IMR-90 (cell line): Measurements from ENCODE around the gene TOPORS. TPM values are rescaled to one million over a fixed set of nuclear protein-coding genes. Genes with fewer than 3 reads are reported as not detected.

ENCODE experiments used
- ATAC-seq: fragments of 200-7000 bp; cut with Tn5 transposase; 2 replicates; pipeline ENCODE4 v1.9.1; 2020; ENCODE audit warnings: low read depth, mild to moderate bottlenecking, moderate library complexity
- BruUV-seq: library from RNA; stranded (reverse); fragments of 400-500 nt; replicated peaks from 2 replicates; lab custom pipeline; 2021; lab: Mats Ljungman, UMichigan
- CTCF ChIA-PET: fragments of 300-600 bp; formaldehyde crosslinking; extraction: SDS; loops from one replicate; lab custom pipeline; 2021; ENCODE audit warnings: antibody characterized with exemption; lab: Yijun Ruan, JAX
- POLR2A ChIA-PET: fragments of 300-600 bp; sonication (Branson Sonifier 250); formaldehyde crosslinking; loops from one replicate; lab custom pipeline; 2022; ENCODE audit warnings: antibody characterized with exemption; ENCODE audit not compliant: unreplicated experiment; lab: Charles Lee
- DNase-seq: peaks from one replicate; pipeline ENCODE4 v3.0.0; 2013
- H2AFZ ChIP-seq: replicated peaks from 2 replicates; pipeline ENCODE3; 2013; ENCODE audit warnings: low read length, mild to moderate bottlenecking; ENCODE audit not compliant: poor library complexity
- H2AK5ac ChIP-seq: 2 replicates; pipeline ENCODE4 v1.6.1; 2013; ENCODE audit warnings: low read depth, low read length, inconsistent platforms
- H2AK9ac ChIP-seq: replicated peaks from 2 replicates; pipeline ENCODE3; 2013; ENCODE audit warnings: mild to moderate bottlenecking, low read depth, low read length, moderate library complexity; ENCODE audit not compliant: poor library complexity
- H2BK120ac ChIP-seq: 2 replicates; pipeline ENCODE4 v1.6.1; 2013; ENCODE audit warnings: low read depth, low read length, inconsistent platforms
- H2BK15ac ChIP-seq: 3 replicates; pipeline ENCODE4 v1.6.1; 2013; ENCODE audit warnings: low read depth, low read length, inconsistent platforms
- H2BK20ac ChIP-seq: 2 replicates; pipeline ENCODE4 v1.6.1; 2013; ENCODE audit warnings: low read depth, mild to moderate bottlenecking, inconsistent platforms, low read length, moderate library complexity
- H2BK5ac ChIP-seq: 2 replicates; pipeline ENCODE4 v1.6.1; 2013; ENCODE audit warnings: mild to moderate bottlenecking, low read depth, low read length, inconsistent platforms; ENCODE audit not compliant: poor library complexity, severe bottlenecking
- H3K14ac ChIP-seq: replicated peaks from 2 replicates; pipeline ENCODE4 v1.6.1; 2013; ENCODE audit warnings: low read depth, low read length, inconsistent platforms
- H3K18ac ChIP-seq: 2 replicates; pipeline ENCODE4 v1.6.1; 2013; ENCODE audit warnings: low read depth, low read length, control low read depth
- H3K23ac ChIP-seq: 2 replicates; pipeline ENCODE4 v1.6.1; 2013; ENCODE audit warnings: low read depth, low read length, inconsistent platforms
- H3K27ac ChIP-seq: 2 replicates; pipeline ENCODE4 v1.5.1; 2013; ENCODE audit warnings: mild to moderate bottlenecking, control low read depth, low read length; ENCODE audit not compliant: insufficient read depth
- H3K27me3 ChIP-seq: 2 replicates; pipeline ENCODE4 v1.6.1; 2013; ENCODE audit warnings: low read length; ENCODE audit not compliant: control insufficient read depth, insufficient read depth
- H3K36me3 ChIP-seq: 2 replicates; pipeline ENCODE4 v1.6.1; 2013; ENCODE audit warnings: low read length, mixed read lengths; ENCODE audit not compliant: control insufficient read depth, insufficient read depth
- H3K4ac ChIP-seq: 2 replicates; pipeline ENCODE4 v1.6.1; 2013; ENCODE audit warnings: low read depth, low read length, inconsistent platforms
- H3K4me1 ChIP-seq: 2 replicates; pipeline ENCODE4 v1.6.1; 2013; ENCODE audit warnings: low read length, mixed read lengths; ENCODE audit not compliant: control insufficient read depth, insufficient read depth
- H3K4me2 ChIP-seq: 2 replicates; pipeline ENCODE4 v1.6.1; 2013; ENCODE audit warnings: low read depth, mild to moderate bottlenecking, control low read depth, low read length, moderate library complexity
- H3K4me3 ChIP-seq: 2 replicates; pipeline ENCODE4 v1.5.1; 2013; ENCODE audit warnings: low read depth, mild to moderate bottlenecking, control low read depth, low read length, moderate library complexity; ENCODE audit not compliant: insufficient read depth
- H3K56ac ChIP-seq: 2 replicates; pipeline ENCODE4 v1.6.1; 2013; ENCODE audit warnings: low read length, inconsistent platforms; ENCODE audit not compliant: insufficient read depth; ENCODE audit errors: extremely low read depth
- H3K79me1 ChIP-seq, 2 experiments: 2 replicates each; pipeline ENCODE4 v1.6.1; 2013; ENCODE audit warnings: low read length in 2 of 2, inconsistent platforms in 1 of 2, low read depth in 1 of 2
- H3K9ac ChIP-seq: 2 replicates; pipeline ENCODE4 v1.6.1; 2013; ENCODE audit warnings: low read depth, low read length, control low read depth
- H3K9me1 ChIP-seq: 2 replicates; pipeline ENCODE4 v1.6.1; 2013; ENCODE audit warnings: low read length, inconsistent platforms; ENCODE audit not compliant: insufficient read depth
- H3K9me3 ChIP-seq: 2 replicates; pipeline ENCODE4 v1.6.1; 2013; ENCODE audit warnings: low read length; ENCODE audit not compliant: control insufficient read depth, insufficient read depth
- H4K20me1 ChIP-seq: 2 replicates; pipeline ENCODE4 v1.6.1; 2013; ENCODE audit warnings: low read length, inconsistent platforms; ENCODE audit not compliant: insufficient read depth
- H4K5ac ChIP-seq: 2 replicates; pipeline ENCODE4 v1.6.1; 2013; ENCODE audit warnings: mild to moderate bottlenecking, low read depth, low read length, control low read depth
- H4K8ac ChIP-seq, 2 experiments: 2 replicates each; pipeline ENCODE4 v1.6.1; 2013; ENCODE audit warnings: low read depth in 2 of 2, low read length in 2 of 2, control low read depth in 1 of 2, inconsistent platforms in 1 of 2
- H4K91ac ChIP-seq: 2 replicates; pipeline ENCODE4 v1.6.1; 2013; ENCODE audit warnings: low read depth, low read length, inconsistent platforms; ENCODE audit not compliant: insufficient read depth
- BHLHE40 ChIP-seq: fragments of 150-350 bp; IDR thresholded peaks from 2 replicates; pipeline ENCODE4 v1.6.1; 2016; ENCODE audit warnings: mild to moderate bottlenecking, low read depth, low read length
- CEBPB ChIP-seq: IDR thresholded peaks from 2 replicates; pipeline ENCODE4 v1.6.1; 2012; ENCODE audit warnings: low read depth, low read length, improper control_type of control experiment
- MAFK ChIP-seq: IDR thresholded peaks from 2 replicates; pipeline ENCODE4 v1.6.1; 2012; ENCODE audit warnings: low read depth, low read length, improper control_type of control experiment
- MAZ ChIP-seq: IDR thresholded peaks from 2 replicates; pipeline ENCODE4 v1.6.1; 2012; ENCODE audit warnings: low read depth, mild to moderate bottlenecking, low read length, improper control_type of control experiment, moderate library complexity, borderline replicate concordance
- MXI1 ChIP-seq: IDR thresholded peaks from 2 replicates; pipeline ENCODE4 v1.6.1; 2012; ENCODE audit warnings: low read depth, mild to moderate bottlenecking, low read length, moderate library complexity, borderline replicate concordance
- NFE2L2 ChIP-seq: fragments of 150-350 bp; IDR thresholded peaks from 2 replicates; pipeline ENCODE4 v1.6.1; 2016; ENCODE audit warnings: low read depth, mild to moderate bottlenecking, low read length
- RAD21 ChIP-seq: IDR thresholded peaks from 2 replicates; pipeline ENCODE4 v1.6.1; 2012; ENCODE audit warnings: low read length, improper control_type of control experiment
- RCOR1 ChIP-seq: IDR thresholded peaks from 2 replicates; pipeline ENCODE4 v1.6.1; 2012; ENCODE audit warnings: mild to moderate bottlenecking, low read length, improper control_type of control experiment; ENCODE audit not compliant: insufficient replicate concordance
- RFX5 ChIP-seq: IDR thresholded peaks from 2 replicates; pipeline ENCODE4 v1.8.0; 2012; ENCODE audit warnings: low read depth, mild to moderate bottlenecking, low read length, moderate library complexity
- SMC3 ChIP-seq: fragments of 150-350 bp; IDR thresholded peaks from 2 replicates; pipeline ENCODE4 v1.6.1; 2016; ENCODE audit warnings: low read depth, mild to moderate bottlenecking, antibody characterized with exemption, low read length, moderate library complexity
- whole genome bisulfite sequencing, 2 experiments: methylation state at CpG; one replicate each; pipeline versions ENCODE4 v1.1.5 to v1.1.7; 2013; ENCODE audit warnings: missing lambda C conversion rate in 2 of 2; ENCODE audit not compliant: insufficient read length in 1 of 2; ENCODE audit errors: extremely low coverage in 2 of 2; 5-methylcytosine and 5-hydroxymethylcytosine counted together
- dilution Hi-C: fragments of 300-500 bp; cut with HindIII; formaldehyde crosslinking; loops from one replicate; pipeline ENCODE4 v1.14.3; 2018; ENCODE audit warnings: low sequenced_read_pairs; ENCODE audit not compliant: unreplicated experiment
- in situ Hi-C: fragments of 300-500 bp; cut with MboI; formaldehyde crosslinking; loops from 3 replicates; pipeline ENCODE4 v1.14.3; 2019; ENCODE audit warnings: low sequenced_read_pairs, inconsistent platforms, mixed read lengths
- intact Hi-C: fragments of 100-400 bp; cut with micrococcal nuclease; formaldehyde crosslinking; loops from 2 replicates; pipeline ENCODE4 v1.10.0; 2022
- polyA plus RNA-seq, 3 experiments: library from polyadenylated mRNA; depleted of rRNA; stranded (reverse); fragments of >200 nt; gene quantifications; 2 replicates each; pipeline ENCODE4 v1.2.3, GENCODE V29; 2012; ENCODE audit warnings: low replicate concordance in 1 of 3
- total RNA-seq: library from RNA; depleted of rRNA; stranded (reverse); fragments of >200 nt; gene quantifications from 2 replicates; pipeline ENCODE4 v1.2.3, GENCODE V29; 2012
- TF ChIP-seq, protein P1 (sequence below): fragments of 150-350 bp; IDR thresholded peaks from 2 replicates; pipeline ENCODE4 v1.6.1; 2016; ENCODE audit warnings: low read depth, mild to moderate bottlenecking, low read length, moderate library complexity, borderline replicate concordance
- TF ChIP-seq, protein P2 (sequence below): fragments of 150-350 bp; IDR thresholded peaks from 2 replicates; pipeline ENCODE4 v1.6.1; 2017; ENCODE audit warnings: mild to moderate bottlenecking, antibody characterized with exemption, low read length, low read depth
- TF ChIP-seq, protein P3 (sequence below): conservative IDR thresholded peaks from 2 replicates; pipeline ENCODE4 v1.5.1; 2012; ENCODE audit warnings: mild to moderate bottlenecking, low read depth, low read length, improper control_type of control experiment

The TOPORS gene
- total and polyA plus RNA-seq, 2 of the 4 experiments (the other 2 are of a cell fraction), result 7.4 to 27.8 TPM

DNA sequence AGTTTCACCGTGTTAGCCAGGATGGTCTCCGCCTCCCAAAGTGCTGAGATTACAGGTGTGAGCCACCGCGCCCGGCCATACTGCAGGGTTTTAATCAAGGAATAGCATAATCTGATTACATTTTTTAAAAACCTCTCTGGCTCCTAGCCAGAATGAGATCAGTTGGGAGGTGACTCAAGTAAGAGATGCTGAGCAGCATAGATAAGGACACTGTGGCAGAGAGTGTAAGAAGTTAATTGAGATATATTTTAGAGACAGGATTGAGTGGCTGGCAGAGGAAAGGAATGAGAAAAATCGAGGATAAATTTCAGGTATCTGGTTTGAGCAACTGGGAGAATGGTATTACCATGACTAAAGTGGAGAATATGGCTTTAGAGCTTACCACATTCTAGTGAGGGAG lies 19.1 kb downstream of the TOPORS start:
- Histone ChIP-seq H2BK5ac (no peak overlapping the region), H2AK9ac (no peak overlapping the region), H2AK5ac (no peak overlapping the region), H4K91ac (no peak overlapping the region), H3K79me1 (peaks cover 5 to 15% of the 10 kb centered on the region in 2 experiments; a peak in 2 of 4 replicates), H2AFZ (no peak overlapping the region), H3K23ac (no peak overlapping the region), H4K5ac (no peak overlapping the region), H4K20me1 (no peaks in the 10 kb centered on the region), H3K4me1 (peaks cover 2% of the 10 kb centered on the region; the same call in 1 of the 2 replicates), H4K8ac (no peak overlapping the region), H3K4me2 (no peak overlapping the region), H3K9me1 (no peaks in the 10 kb centered on the region), H3K27me3 (no peaks in the 10 kb centered on the region), H3K9me3 (no peaks in the 10 kb centered on the region), H3K4me3 (no peak overlapping the region), H2BK120ac (no peak overlapping the region), H3K36me3 (no peaks in the 10 kb centered on the region), H3K14ac (no peak overlapping the region), H2BK15ac (no peak overlapping the region), H3K27ac (no peak overlapping the region), H3K56ac (no peak overlapping the region), H3K18ac (no peak overlapping the region), H3K4ac (no peak overlapping the region), H3K9ac (no peak overlapping the region), H2BK20ac (no peak overlapping the region)
- TF ChIP-seq, protein P1, sequence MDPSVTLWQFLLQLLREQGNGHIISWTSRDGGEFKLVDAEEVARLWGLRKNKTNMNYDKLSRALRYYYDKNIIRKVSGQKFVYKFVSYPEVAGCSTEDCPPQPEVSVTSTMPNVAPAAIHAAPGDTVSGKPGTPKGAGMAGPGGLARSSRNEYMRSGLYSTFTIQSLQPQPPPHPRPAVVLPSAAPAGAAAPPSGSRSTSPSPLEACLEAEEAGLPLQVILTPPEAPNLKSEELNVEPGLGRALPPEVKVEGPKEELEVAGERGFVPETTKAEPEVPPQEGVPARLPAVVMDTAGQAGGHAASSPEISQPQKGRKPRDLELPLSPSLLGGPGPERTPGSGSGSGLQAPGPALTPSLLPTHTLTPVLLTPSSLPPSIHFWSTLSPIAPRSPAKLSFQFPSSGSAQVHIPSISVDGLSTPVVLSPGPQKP, result no peak
- TF ChIP-seq MAZ, result no peak
- no peak for TF ChIP-seq BHLHE40
- no peak for TF ChIP-seq MXI1
- no peak for TF ChIP-seq NFE2L2
- TF ChIP-seq RAD21, result no peak
- no peak for TF ChIP-seq CEBPB
- TF ChIP-seq, protein P2, sequence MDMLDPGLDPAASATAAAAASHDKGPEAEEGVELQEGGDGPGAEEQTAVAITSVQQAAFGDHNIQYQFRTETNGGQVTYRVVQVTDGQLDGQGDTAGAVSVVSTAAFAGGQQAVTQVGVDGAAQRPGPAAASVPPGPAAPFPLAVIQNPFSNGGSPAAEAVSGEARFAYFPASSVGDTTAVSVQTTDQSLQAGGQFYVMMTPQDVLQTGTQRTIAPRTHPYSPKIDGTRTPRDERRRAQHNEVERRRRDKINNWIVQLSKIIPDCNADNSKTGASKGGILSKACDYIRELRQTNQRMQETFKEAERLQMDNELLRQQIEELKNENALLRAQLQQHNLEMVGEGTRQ, result no peak
- no peak for TF ChIP-seq RFX5
- no peak for TF ChIP-seq MAFK
- no peak for TF ChIP-seq SMC3
- no peak for TF ChIP-seq RCOR1
- TF ChIP-seq, protein P3, sequence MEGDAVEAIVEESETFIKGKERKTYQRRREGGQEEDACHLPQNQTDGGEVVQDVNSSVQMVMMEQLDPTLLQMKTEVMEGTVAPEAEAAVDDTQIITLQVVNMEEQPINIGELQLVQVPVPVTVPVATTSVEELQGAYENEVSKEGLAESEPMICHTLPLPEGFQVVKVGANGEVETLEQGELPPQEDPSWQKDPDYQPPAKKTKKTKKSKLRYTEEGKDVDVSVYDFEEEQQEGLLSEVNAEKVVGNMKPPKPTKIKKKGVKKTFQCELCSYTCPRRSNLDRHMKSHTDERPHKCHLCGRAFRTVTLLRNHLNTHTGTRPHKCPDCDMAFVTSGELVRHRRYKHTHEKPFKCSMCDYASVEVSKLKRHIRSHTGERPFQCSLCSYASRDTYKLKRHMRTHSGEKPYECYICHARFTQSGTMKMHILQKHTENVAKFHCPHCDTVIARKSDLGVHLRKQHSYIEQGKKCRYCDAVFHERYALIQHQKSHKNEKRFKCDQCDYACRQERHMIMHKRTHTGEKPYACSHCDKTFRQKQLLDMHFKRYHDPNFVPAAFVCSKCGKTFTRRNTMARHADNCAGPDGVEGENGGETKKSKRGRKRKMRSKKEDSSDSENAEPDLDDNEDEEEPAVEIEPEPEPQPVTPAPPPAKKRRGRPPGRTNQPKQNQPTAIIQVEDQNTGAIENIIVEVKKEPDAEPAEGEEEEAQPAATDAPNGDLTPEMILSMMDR, result no peak
- intact Hi-C loops, result no loop called here
- in situ Hi-C loops, result no loop called here
- dilution Hi-C loops, result no loop called here
- no CpG with 5 or more reads among the region's 6 CpGs for WGBS, 2 experiments
- ATAC-seq, result no peak
- DNase-seq, result peak; percentile 10
- CTCF ChIA-PET, result no interaction called here
- BruUV-seq, result no TSS peak
- POLR2A ChIA-PET, result interaction anchor here (1.0 kb wide), 1 partner anchor 8 kb away, joined by 3 read pairs; the partner anchor contains the start of gene RIGI
